Transverse colon (tissue), 4 donors: ENCODE results near the gene ZFHX3. TPM values are rescaled to one million over a fixed set of nuclear protein-coding genes. Genes with fewer than 3 reads are reported as not detected.

Experiments
- DNase-seq: peaks from one replicate; pipeline ENCODE4 v3.0.0-alpha.2; 2019
- H3K27ac ChIP-seq, 4 donors: fragments of 200-600 bp; sonication (generic); 2 replicates each; pipeline ENCODE4 v1.5.1; 2016 to 2018; ENCODE audit warnings: inconsistent platforms in 4 of 4
- H3K27me3 ChIP-seq: fragments of 200-600 bp; sonication (generic); 2 replicates; pipeline ENCODE4 v1.5.1; 2017; ENCODE audit warnings: inconsistent platforms
- H3K36me3 ChIP-seq, 4 donors: fragments of 200-600 bp; sonication (generic); 2 replicates each; pipeline ENCODE4 v1.5.1; 2017 to 2019; ENCODE audit warnings: inconsistent platforms in 4 of 4
- H3K4me1 ChIP-seq, 4 donors: fragments of 200-600 bp; sonication (generic); 2 replicates each; pipeline ENCODE4 v1.5.1; 2017 to 2020; ENCODE audit warnings: inconsistent platforms in 4 of 4
- H3K4me3 ChIP-seq, 4 donors: fragments of 200-600 bp; sonication (generic); 1 replicate in 1 of 4; 2 replicates in 3 of 4; pipeline versions ENCODE4 v1.5.1 to v1.6.1; 2017 to 2019; ENCODE audit warnings: inconsistent platforms in 4 of 4
- H3K9me3 ChIP-seq, 2 donors: fragments of 200-600 bp; sonication (generic); 2 replicates each; pipeline ENCODE4 v1.5.1; 2017 to 2019; ENCODE audit warnings: inconsistent platforms in 2 of 2
- EP300 ChIP-seq: sonication (generic); formaldehyde crosslinking; IDR thresholded peaks from one replicate; pipeline ENCODE4 v1.6.1; 2017; ENCODE audit warnings: antibody characterized with exemption, low read depth
- POLR2A ChIP-seq: fragments of 450-650 bp; IDR thresholded peaks from one replicate; pipeline ENCODE4 v1.6.1; 2016; ENCODE audit warnings: antibody characterized with exemption, mild to moderate bottlenecking, moderate library complexity
- POLR2AphosphoS5 ChIP-seq, 3 donors: sonication (generic); formaldehyde crosslinking; IDR thresholded peaks; one replicate each; pipeline ENCODE4 v1.6.1; 2016; ENCODE audit warnings: antibody characterized with exemption in 3 of 3
- WGBS, 2 donors: methylation state at CpG; one replicate each; pipeline ENCODE4 v1.1.5; 2018; ENCODE audit warnings: low coverage in 1 of 2; 5-methylcytosine and 5-hydroxymethylcytosine counted together
- in situ Hi-C, 4 donors: fragments of 200-750 bp; cut with MboI; loops; one replicate each; pipeline versions ENCODE4 v1.15.0 to v1.15.1; 2017; ENCODE audit warnings: low sequenced_read_pairs in 3 of 4, low pct_ligation_motif_present in 1 of 4, low pct_unique_long_range_greater_than_20kb in 1 of 4
- intact Hi-C: fragments of 100-400 bp; cut with DNase I; formaldehyde crosslinking; loops from one replicate; pipeline ENCODE4 v1.15.1; 2023; ENCODE audit warnings: low total_unique reads
- total RNA-seq, 4 donors: library from RNA; depleted of rRNA; stranded (reverse); fragments of >200 nt; gene quantifications; one replicate each; pipeline ENCODE4 v1.1.0, GENCODE V29; 2016
- TF ChIP-seq, protein P1 (sequence below), 5 experiments: fragments of 200-600 bp in 3 of 5; fragments of 450-650 bp in 2 of 5; sonication (generic) in 3 of 5; IDR thresholded peaks; 1 replicate in 2 of 5; 2 replicates in 3 of 5; pipeline ENCODE4 v1.5.1; 2016 to 2017; ENCODE audit warnings: antibody characterized with exemption in 5 of 5, inconsistent platforms in 3 of 5, mild to moderate bottlenecking in 2 of 5, moderate library complexity in 1 of 5

ZFHX3 gene
- total RNA-seq, 4 donors from 2014 or later: 12.3 to 23.7 (median 15.3) TPM

DNA sequence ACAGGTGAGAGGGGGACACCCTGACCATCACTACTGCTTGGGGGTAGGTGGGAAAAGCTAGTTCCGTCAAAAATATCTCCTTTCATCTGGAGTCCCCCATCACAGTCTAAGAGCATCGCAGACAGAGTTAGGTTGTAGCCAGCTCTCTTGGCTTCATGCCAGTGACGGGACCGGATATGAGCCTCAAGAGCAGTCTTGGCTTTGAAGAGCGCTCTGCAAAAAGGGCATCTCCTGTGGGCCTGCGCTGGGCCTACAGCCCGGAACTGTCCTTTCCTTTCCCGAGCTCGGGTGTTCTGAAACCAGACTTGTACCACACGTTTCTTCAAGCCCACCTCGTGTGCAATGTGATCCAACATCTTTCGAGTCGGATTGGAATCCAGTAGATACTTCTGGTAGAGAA is 253.6 kb downstream of the ZFHX3 start:
- H3K4me3 ChIP-seq: no peak overlapping the region
- no peak for TF ChIP-seq POLR2A
- TF ChIP-seq, protein P1, sequence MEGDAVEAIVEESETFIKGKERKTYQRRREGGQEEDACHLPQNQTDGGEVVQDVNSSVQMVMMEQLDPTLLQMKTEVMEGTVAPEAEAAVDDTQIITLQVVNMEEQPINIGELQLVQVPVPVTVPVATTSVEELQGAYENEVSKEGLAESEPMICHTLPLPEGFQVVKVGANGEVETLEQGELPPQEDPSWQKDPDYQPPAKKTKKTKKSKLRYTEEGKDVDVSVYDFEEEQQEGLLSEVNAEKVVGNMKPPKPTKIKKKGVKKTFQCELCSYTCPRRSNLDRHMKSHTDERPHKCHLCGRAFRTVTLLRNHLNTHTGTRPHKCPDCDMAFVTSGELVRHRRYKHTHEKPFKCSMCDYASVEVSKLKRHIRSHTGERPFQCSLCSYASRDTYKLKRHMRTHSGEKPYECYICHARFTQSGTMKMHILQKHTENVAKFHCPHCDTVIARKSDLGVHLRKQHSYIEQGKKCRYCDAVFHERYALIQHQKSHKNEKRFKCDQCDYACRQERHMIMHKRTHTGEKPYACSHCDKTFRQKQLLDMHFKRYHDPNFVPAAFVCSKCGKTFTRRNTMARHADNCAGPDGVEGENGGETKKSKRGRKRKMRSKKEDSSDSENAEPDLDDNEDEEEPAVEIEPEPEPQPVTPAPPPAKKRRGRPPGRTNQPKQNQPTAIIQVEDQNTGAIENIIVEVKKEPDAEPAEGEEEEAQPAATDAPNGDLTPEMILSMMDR (IDR thresholded peaks at IDR 0.05): no peak
- no peak for TF ChIP-seq POLR2AphosphoS5 (IDR thresholded peaks at IDR 0.05)
- TF ChIP-seq EP300: no peak

GRCh38 chr16:72793716-72794115 is 254.2 kb downstream of the ZFHX3 start:
- DNase-seq: no peak
- in situ Hi-C loops (no loop called here), intact Hi-C loops (no loop called here)
- Histone ChIP-seq H3K4me3 (no peak overlapping the region), H3K4me1 (peaks cover 0 to 6% (median 0%) of the 10 kb centered on the region in 4 donors), H3K9me3 (no peaks in the 10 kb centered on the region), H3K36me3 (peaks cover 0 to 8% (median 2%) of the 10 kb centered on the region in 4 donors), H3K27me3 (no peaks in the 10 kb centered on the region), H3K27ac (no peak overlapping the region)
- TF ChIP-seq EP300 (no peak), POLR2A (no peak), POLR2AphosphoS5 (IDR thresholded peaks at IDR 0.05) (no peak)
- TF ChIP-seq, protein P1 (IDR thresholded peaks at IDR 0.05): no peak
- 95% methylated on average over 12 of the region's 12 CpGs; no CpG with 5 or more reads in 1 of the 2 donors for WGBS, 2 donors

More for the DNA sequence above, 253.6 kb downstream of the ZFHX3 start:
- intact Hi-C loops: no loop called here
- DNase-seq: no peak
- Histone ChIP-seq H3K27ac (no peak overlapping the region), H3K36me3 (peaks cover 0 to 10% (median 2%) of the 10 kb centered on the region in 4 donors), H3K27me3 (no peaks in the 10 kb centered on the region), H3K9me3 (no peaks in the 10 kb centered on the region), H3K4me1 (peaks cover 0 to 2% (median 0%) of the 10 kb centered on the region in 4 donors)
- WGBS, 2 donors: 93% methylated on average over 13 of the region's 13 CpGs; no CpG with 5 or more reads in 1 of the 2 donors
- in situ Hi-C loops: no loop called here

DNA sequence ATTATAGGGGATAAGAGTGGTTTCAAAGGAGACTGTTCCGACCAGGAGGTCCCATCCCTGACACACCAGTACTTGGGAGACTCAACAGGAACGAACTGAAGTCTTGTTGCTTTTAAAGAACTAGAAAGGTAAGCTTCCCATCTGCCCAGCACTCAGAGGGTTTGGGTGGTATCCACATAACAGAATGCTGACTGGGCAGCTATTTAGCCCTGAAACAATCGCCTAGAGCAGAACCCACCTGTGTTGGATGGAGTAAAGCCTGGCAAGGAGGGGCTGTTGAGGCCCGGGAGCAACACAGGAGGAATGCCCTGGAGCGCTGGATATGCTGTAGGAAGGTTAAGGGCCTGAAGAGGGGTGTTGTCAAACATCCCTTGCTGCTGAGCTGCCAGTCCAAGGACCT is 254.9 kb downstream of the ZFHX3 start:
- DNase-seq: no peak
- WGBS, 2 donors: 93% methylated on average over 5 of the region's 5 CpGs; no CpG with 5 or more reads in 1 of the 2 donors
- Histone ChIP-seq H3K36me3 (peaks cover 0 to 5% (median 2%) of the 10 kb centered on the region in 4 donors), H3K27ac (no peak overlapping the region), H3K4me3 (no peak overlapping the region), H3K4me1 (peaks cover 0 to 10% (median under 1%) of the 10 kb centered on the region in 4 donors), H3K9me3 (no peaks in the 10 kb centered on the region), H3K27me3 (no peaks in the 10 kb centered on the region)
- in situ Hi-C loops: no loop called here
- TF ChIP-seq POLR2AphosphoS5 (IDR thresholded peaks at IDR 0.05) (no peak), POLR2A (no peak), EP300 (no peak)
- TF ChIP-seq, protein P1 (IDR thresholded peaks at IDR 0.05): no peak
- intact Hi-C loops: no loop called here

- in situ Hi-C loops (no loop called here), intact Hi-C loops (no loop called here)
- Histone ChIP-seq H3K36me3 (peaks cover 0 to 4% (median 0%) of the 10 kb centered on the region in 4 donors), H3K27me3 (no peaks in the 10 kb centered on the region), H3K4me1 (peaks cover 4 to 16% (median 4%) of the 10 kb centered on the region in 4 donors), H3K27ac (no peak overlapping the region), H3K4me3 (no peak overlapping the region), H3K9me3 (no peaks in the 10 kb centered on the region)
- TF ChIP-seq POLR2AphosphoS5 (IDR thresholded peaks at IDR 0.05) (no peak), EP300 (no peak), POLR2A (no peak)
- TF ChIP-seq, protein P1 (IDR thresholded peaks at IDR 0.05): no peak
- DNase-seq: no peak
Measured at GRCh38 chr16:72791786-72792185, 256.1 kb downstream of the ZFHX3 start.
